ENCODE data around the gene ZFAND3. TPM values are rescaled to one million over a fixed set of nuclear protein-coding genes. Genes with fewer than 3 reads are reported as not detected.

Gene ZFAND3
- total RNA-seq, 4 donors from 2014 or later = 30.5 to 57.4 (median 53.3) TPM

DNA sequence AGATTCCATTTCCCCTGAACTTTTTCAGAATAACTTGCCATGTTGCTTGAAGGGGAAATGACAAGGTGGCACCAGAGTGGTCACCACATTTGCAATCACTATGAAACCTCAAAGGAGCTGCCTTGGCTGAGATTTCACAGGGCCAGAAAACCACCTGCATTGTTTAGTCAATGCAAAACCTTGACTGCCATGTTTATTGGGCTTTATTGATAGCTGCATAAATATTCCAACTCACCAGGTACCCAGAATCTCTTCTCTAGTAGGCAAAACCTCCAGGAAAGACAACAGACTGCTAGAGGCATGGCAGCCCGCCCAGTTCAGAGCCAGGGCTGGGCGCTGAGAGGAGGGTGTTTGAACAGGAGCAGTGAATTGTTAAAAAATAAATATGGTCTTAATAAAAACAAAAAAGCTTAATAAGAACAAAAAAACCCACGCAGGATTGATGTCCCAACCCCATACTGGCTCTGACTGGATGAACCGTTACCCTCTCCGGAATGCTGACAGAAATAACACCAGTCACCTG lies 375.6 kb downstream of the ZFAND3 start:
- Histone ChIP-seq H3K9me3 (no peaks in the 10 kb centered on the region), H3K27me3 (no peaks in the 10 kb centered on the region), H3K4me3 (no peak overlapping the region), H3K27ac (no peak overlapping the region), H3K36me3 (peaks cover 0 to 6% (median 0%) of the 10 kb centered on the region in 3 donors), H3K4me1 (no peaks in the 10 kb centered on the region)
- no peak for TF ChIP-seq POLR2A (IDR thresholded peaks at IDR 0.05)
- TF ChIP-seq, protein P1, sequence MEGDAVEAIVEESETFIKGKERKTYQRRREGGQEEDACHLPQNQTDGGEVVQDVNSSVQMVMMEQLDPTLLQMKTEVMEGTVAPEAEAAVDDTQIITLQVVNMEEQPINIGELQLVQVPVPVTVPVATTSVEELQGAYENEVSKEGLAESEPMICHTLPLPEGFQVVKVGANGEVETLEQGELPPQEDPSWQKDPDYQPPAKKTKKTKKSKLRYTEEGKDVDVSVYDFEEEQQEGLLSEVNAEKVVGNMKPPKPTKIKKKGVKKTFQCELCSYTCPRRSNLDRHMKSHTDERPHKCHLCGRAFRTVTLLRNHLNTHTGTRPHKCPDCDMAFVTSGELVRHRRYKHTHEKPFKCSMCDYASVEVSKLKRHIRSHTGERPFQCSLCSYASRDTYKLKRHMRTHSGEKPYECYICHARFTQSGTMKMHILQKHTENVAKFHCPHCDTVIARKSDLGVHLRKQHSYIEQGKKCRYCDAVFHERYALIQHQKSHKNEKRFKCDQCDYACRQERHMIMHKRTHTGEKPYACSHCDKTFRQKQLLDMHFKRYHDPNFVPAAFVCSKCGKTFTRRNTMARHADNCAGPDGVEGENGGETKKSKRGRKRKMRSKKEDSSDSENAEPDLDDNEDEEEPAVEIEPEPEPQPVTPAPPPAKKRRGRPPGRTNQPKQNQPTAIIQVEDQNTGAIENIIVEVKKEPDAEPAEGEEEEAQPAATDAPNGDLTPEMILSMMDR (IDR thresholded peaks at IDR 0.05) = no peak
- DNase-seq = no peak

DNA sequence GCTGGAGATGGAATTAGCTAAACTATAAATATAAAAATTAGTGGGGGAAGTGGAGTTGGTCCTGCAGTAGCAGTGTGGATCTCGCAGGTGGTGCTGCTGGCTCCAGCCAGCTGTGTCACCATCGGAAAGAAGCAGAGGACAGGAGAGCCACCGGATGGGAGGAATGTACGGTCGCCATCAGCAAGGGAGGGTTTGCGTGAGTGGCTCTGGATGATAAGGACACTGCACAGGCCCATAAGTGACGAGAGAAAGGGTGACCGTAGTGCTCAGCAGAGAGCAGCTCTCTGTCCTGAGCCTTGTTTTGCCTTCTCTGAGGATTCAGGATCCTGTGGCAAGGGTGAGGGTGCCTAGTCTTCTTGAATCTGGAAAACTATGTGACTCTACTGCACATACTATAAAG lies 378.7 kb downstream of the ZFAND3 start:
- Histone ChIP-seq H3K9me3 (no peaks in the 10 kb centered on the region), H3K27me3 (no peaks in the 10 kb centered on the region), H3K4me3 (no peak overlapping the region), H3K36me3 (no peaks in the 10 kb centered on the region), H3K27ac (no peak overlapping the region), H3K4me1 (no peaks in the 10 kb centered on the region)
- TF ChIP-seq, protein P1 (IDR thresholded peaks at IDR 0.05) = no peak
- no peak for TF ChIP-seq POLR2A (IDR thresholded peaks at IDR 0.05)
- DNase-seq = no peak

Small RNA genes lying within 50 kb of the gene (small RNA-seq; reads per million reads assigned to genes)
- 0 to 0.06 reads per million in 2 donors for gene RN7SL285P
- 0 reads per million in 2 donors for gene RNU1-87P

Other genes starting within 250 kb of the ZFAND3 start
- gene MDGA1, start 121.8 kb upstream of the ZFAND3 start, total RNA-seq = 1 to 10 TPM in 3 of 4 donors, under 1 TPM in 1; 0.35 to 4.3 (median 4.1) TPM

Data from Peyer's patch (tissue), 4 donors.